PC-3 (cell line): ENCODE data around the gene CAMTA1. TPM values are rescaled to one million over a fixed set of nuclear protein-coding genes. Genes with fewer than 3 reads are reported as not detected.

Experiments
- ATAC-seq: fragments of 200-7000 bp; cut with Tn5 transposase; 2 replicates; pipeline ENCODE4 v1.9.1; 2020; ENCODE audit warnings: mild to moderate bottlenecking, moderate library complexity
- BruUV-seq: library from RNA; stranded (reverse); fragments of 400-500 nt; replicated peaks from 2 replicates; lab custom pipeline; 2021; lab: Mats Ljungman, UMichigan
- CTCF ChIA-PET: fragments of 300-600 bp; sonication (Branson Sonifier 250); formaldehyde crosslinking; loops from one replicate; lab custom pipeline; 2022; ENCODE audit warnings: antibody characterized with exemption; lab: Charles Lee
- POLR2A ChIA-PET: fragments of 300-600 bp; sonication (Branson Sonifier 250); formaldehyde crosslinking; loops from one replicate; lab custom pipeline; 2022; ENCODE audit warnings: antibody characterized with exemption; ENCODE audit not compliant: unreplicated experiment; lab: Charles Lee
- DNase-seq: peaks from one replicate; pipeline ENCODE4 v3.0.0-alpha.2; 2015
- H2AFZ ChIP-seq: fragments of 300-600 bp; sonication (generic); 2 replicates; pipeline ENCODE4 v1.6.0; 2016; ENCODE audit warnings: antibody characterized with exemption, low read length
- H3F3A ChIP-seq: fragments of 300-600 bp; sonication (generic); one replicate; pipeline ENCODE4 v1.6.0; 2017; ENCODE audit warnings: antibody characterized with exemption, low read length, control low read depth, mild to moderate bottlenecking; ENCODE audit not compliant: unreplicated experiment
- H3K27ac ChIP-seq: fragments of 300-600 bp; sonication (generic); 2 replicates; pipeline ENCODE4 v1.5.1; 2016; ENCODE audit warnings: mild to moderate bottlenecking, low read length
- H3K27me3 ChIP-seq: fragments of 300-600 bp; sonication (generic); 2 replicates; pipeline ENCODE4 v1.6.1; 2016; ENCODE audit warnings: low read length, mixed read lengths
- H3K36me3 ChIP-seq: fragments of 300-600 bp; sonication (generic); 2 replicates; pipeline ENCODE4 v1.6.1; 2016; ENCODE audit warnings: low read depth, mixed run types, low read length, mixed read lengths
- H3K4me1 ChIP-seq: fragments of 300-600 bp; sonication (generic); 2 replicates; pipeline ENCODE4 v1.5.1; 2016; ENCODE audit warnings: low read length; ENCODE audit not compliant: insufficient read depth
- H3K4me2 ChIP-seq: fragments of 300-600 bp; sonication (generic); 2 replicates; pipeline ENCODE4 v1.6.0; 2016; ENCODE audit warnings: low read length
- H3K4me3 ChIP-seq: fragments of 300-600 bp; sonication (generic); 2 replicates; pipeline ENCODE4 v1.5.1; 2016; ENCODE audit warnings: mild to moderate bottlenecking, low read length, mixed read lengths
- H3K79me2 ChIP-seq: fragments of 300-600 bp; sonication (generic); 2 replicates; pipeline ENCODE4 v1.6.1; 2017; ENCODE audit warnings: low read length, mixed read lengths
- H3K9ac ChIP-seq: fragments of 300-600 bp; sonication (generic); 2 replicates; pipeline ENCODE4 v1.6.0; 2016; ENCODE audit warnings: mild to moderate bottlenecking, low read length
- H3K9me2 ChIP-seq: fragments of 300-600 bp; sonication (generic); replicated peaks from 2 replicates; pipeline ENCODE4 v1.6.1; 2016; ENCODE audit warnings: mixed run types, low read length, mixed read lengths
- H3K9me3 ChIP-seq: fragments of 300-600 bp; sonication (generic); 2 replicates; pipeline ENCODE4 v1.6.1; 2016; ENCODE audit warnings: low read length, mixed read lengths
- H4K20me1 ChIP-seq: fragments of 300-600 bp; sonication (generic); 2 replicates; pipeline ENCODE4 v1.6.1; 2016; ENCODE audit warnings: low read length, mixed read lengths
- EZH2 ChIP-seq: fragments of 300-600 bp; sonication (generic); IDR thresholded peaks from one replicate; pipeline ENCODE4 v1.6.1; 2017; ENCODE audit warnings: antibody characterized with exemption, mild to moderate bottlenecking, low read length; ENCODE audit not compliant: unreplicated experiment
- EZH2phosphoT487 ChIP-seq: fragments of 300-600 bp; sonication (generic); IDR thresholded peaks from 2 replicates; pipeline ENCODE4 v1.6.1; 2018; ENCODE audit warnings: mild to moderate bottlenecking, antibody characterized with exemption, low read length, borderline replicate concordance
- intact Hi-C: fragments of 100-400 bp; cut with micrococcal nuclease; formaldehyde crosslinking; loops from 2 replicates; pipeline ENCODE4 v1.9.0; 2023
- total RNA-seq: library from RNA; depleted of rRNA; stranded (reverse); fragments of >200 nt; gene quantifications from 2 replicates; pipeline ENCODE4 v1.2.3, GENCODE V29; 2014
- TF ChIP-seq, protein P1 (sequence below): fragments of 300-600 bp; sonication (generic); conservative IDR thresholded peaks from 2 replicates; pipeline ENCODE4 v1.5.1; 2017; ENCODE audit warnings: antibody characterized with exemption, low read depth, mild to moderate bottlenecking, low read length

Gene CAMTA1
- total RNA-seq, 1 experiment from 2014 or later: 40.8 TPM

DNA sequence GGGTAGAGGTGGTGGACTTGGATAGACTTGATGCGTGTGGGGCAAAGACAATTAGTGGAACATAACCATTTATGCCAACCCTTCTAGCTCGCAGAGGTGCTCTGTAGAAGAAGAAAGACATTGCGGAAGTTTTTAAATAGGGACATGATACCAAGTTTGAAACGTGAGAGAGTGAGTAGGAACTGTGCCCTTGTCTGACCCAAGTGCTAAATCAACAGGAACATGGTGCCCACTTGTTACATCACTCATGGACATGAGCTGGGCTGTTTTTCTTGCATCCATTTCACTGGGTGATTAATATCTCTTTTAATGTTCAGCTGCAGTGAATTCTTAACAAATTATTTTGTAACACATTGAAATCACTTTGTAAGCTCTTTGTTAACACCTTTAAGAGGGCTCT, 577.7 kb downstream of the CAMTA1 start:
- CTCF ChIA-PET: no interaction called here
- no peak overlapping the region for H3K4me3 ChIP-seq
- ATAC-seq: no peak
- no peak overlapping the region for H3K9ac ChIP-seq
- no peaks in the 10 kb centered on the region for H4K20me1 ChIP-seq
- intact Hi-C loops: no loop called here
- no peaks in the 10 kb centered on the region for H3K79me2 ChIP-seq
- no peak for TF ChIP-seq EZH2
- no peak for TF ChIP-seq EZH2phosphoT487
- TF ChIP-seq, protein P1, sequence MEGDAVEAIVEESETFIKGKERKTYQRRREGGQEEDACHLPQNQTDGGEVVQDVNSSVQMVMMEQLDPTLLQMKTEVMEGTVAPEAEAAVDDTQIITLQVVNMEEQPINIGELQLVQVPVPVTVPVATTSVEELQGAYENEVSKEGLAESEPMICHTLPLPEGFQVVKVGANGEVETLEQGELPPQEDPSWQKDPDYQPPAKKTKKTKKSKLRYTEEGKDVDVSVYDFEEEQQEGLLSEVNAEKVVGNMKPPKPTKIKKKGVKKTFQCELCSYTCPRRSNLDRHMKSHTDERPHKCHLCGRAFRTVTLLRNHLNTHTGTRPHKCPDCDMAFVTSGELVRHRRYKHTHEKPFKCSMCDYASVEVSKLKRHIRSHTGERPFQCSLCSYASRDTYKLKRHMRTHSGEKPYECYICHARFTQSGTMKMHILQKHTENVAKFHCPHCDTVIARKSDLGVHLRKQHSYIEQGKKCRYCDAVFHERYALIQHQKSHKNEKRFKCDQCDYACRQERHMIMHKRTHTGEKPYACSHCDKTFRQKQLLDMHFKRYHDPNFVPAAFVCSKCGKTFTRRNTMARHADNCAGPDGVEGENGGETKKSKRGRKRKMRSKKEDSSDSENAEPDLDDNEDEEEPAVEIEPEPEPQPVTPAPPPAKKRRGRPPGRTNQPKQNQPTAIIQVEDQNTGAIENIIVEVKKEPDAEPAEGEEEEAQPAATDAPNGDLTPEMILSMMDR: no peak
- DNase-seq: no peak
- no peak overlapping the region for H2AFZ ChIP-seq
- BruUV-seq: no TSS peak
- H3K27ac ChIP-seq: no peak overlapping the region
- no peak overlapping the region for H3K4me2 ChIP-seq
- H3K27me3 ChIP-seq: peaks cover 81% of the 10 kb centered on the region
- no peaks in the 10 kb centered on the region for H3K9me2 ChIP-seq
- no peaks in the 10 kb centered on the region for H3K36me3 ChIP-seq
- H3F3A ChIP-seq: no peaks in the 10 kb centered on the region
- no peaks in the 10 kb centered on the region for H3K9me3 ChIP-seq
- POLR2A ChIA-PET: no interaction called here
- H3K4me1 ChIP-seq: no peaks in the 10 kb centered on the region

DNA sequence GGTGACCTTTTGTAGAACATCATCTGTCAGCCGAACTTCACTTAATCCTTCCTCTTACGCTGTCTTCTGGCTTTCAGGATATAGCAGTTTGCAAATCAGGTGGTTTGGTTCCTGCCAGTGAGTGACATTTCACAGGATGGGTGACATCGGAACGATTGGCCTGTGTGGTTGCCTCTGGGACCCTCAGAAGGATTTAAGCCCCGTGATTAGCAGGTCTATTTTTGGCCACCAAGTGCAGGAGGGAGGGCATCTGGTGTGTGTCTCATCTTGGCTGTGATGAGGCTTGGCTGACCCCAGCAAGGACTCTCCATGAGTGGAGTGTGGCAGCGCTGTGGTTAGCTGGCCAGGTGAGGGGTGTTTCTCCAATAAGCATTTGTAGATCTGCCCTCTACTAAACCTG, 578.2 kb downstream of the CAMTA1 start:
- H3K79me2 ChIP-seq: no peaks in the 10 kb centered on the region
- TF ChIP-seq EZH2 (no peak), EZH2phosphoT487 (no peak)
- TF ChIP-seq, protein P1: no peak
- CTCF ChIA-PET: no interaction called here
- no peaks in the 10 kb centered on the region for H3F3A ChIP-seq
- H3K27me3 ChIP-seq: peaks cover 76% of the 10 kb centered on the region
- no peak overlapping the region for H3K4me2 ChIP-seq
- no peak overlapping the region for H3K9ac ChIP-seq
- H2AFZ ChIP-seq: no peak overlapping the region
- H3K36me3 ChIP-seq: no peaks in the 10 kb centered on the region
- no peaks in the 10 kb centered on the region for H3K9me3 ChIP-seq
- no peaks in the 10 kb centered on the region for H4K20me1 ChIP-seq
- H3K27ac ChIP-seq: no peak overlapping the region
- BruUV-seq: no TSS peak
- no peak overlapping the region for H3K4me3 ChIP-seq
- no peaks in the 10 kb centered on the region for H3K9me2 ChIP-seq
- POLR2A ChIA-PET: no interaction called here
- DNase-seq (no peak), ATAC-seq (no peak)
- intact Hi-C loops: no loop called here
- H3K4me1 ChIP-seq: no peaks in the 10 kb centered on the region

DNA sequence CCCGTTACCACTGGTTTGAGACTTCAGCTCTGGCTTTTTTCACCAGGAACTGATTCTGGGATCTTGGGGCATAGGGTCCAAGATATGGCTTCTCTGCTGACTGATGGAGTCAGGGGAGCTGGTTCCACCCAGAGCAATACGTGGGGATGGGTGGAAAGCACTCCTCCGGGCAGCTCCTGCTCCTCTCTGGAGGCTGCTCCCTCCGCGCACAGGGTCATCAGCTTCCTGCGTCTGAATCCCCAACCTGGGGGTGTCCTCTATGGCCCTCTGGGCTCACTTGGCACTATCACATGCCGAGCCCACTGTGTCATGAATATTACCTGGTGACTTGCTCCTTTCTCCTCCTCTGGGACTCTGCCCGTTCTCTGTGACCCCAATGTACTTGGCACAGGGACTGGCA, 580.5 kb downstream of the CAMTA1 start:
- Histone ChIP-seq H3K4me2 (no peak overlapping the region), H3K9ac (no peak overlapping the region), H2AFZ (no peak overlapping the region), H3K9me3 (no peaks in the 10 kb centered on the region), H3K79me2 (no peaks in the 10 kb centered on the region), H3K4me1 (no peaks in the 10 kb centered on the region), H3K27me3 (peaks cover 66% of the 10 kb centered on the region), H3K4me3 (no peak overlapping the region), H3K27ac (no peak overlapping the region), H4K20me1 (no peaks in the 10 kb centered on the region), H3K9me2 (no peaks in the 10 kb centered on the region), H3F3A (no peaks in the 10 kb centered on the region), H3K36me3 (no peaks in the 10 kb centered on the region)
- ATAC-seq: no peak
- ChIA-PET CTCF (no interaction called here), POLR2A (no interaction called here)
- BruUV-seq: no TSS peak
- DNase-seq: no peak
- intact Hi-C loops: no loop called here
- TF ChIP-seq, protein P1: no peak
- TF ChIP-seq EZH2phosphoT487 (no peak), EZH2 (no peak)
